ENCODE measurements around the gene BICRAL. TPM values are rescaled to one million over a fixed set of nuclear protein-coding genes. Genes with fewer than 3 reads are reported as not detected.
"Not testable (repeated sequence)": the region's sequence is repeated elsewhere in the genome, so short reads cannot be mapped to it uniquely, and the experiment has no call there.

The BICRAL gene
- total RNA-seq, 1 experiment from 2014 or later, result 1.9 TPM

GRCh38 chr6:42783876-42784642 is 2.2 kb downstream of the BICRAL start:
- no peak for DNase-seq (ENCODE audit: low read depth)
- in situ Hi-C loops (cut with HindIII; ENCODE audit: low pct_unique_long_range_greater_than_20kb, low sequenced_read_pairs), result no loop called here

GRCh38 chr6:42784717-42785498 is 3.1 kb downstream of the BICRAL start:
- in situ Hi-C loops (cut with HindIII; ENCODE audit: low pct_unique_long_range_greater_than_20kb, low sequenced_read_pairs), result no loop called here
- DNase-seq (ENCODE audit: low read depth), result no peak

GRCh38 chr6:42786525-42786985 is 4.7 kb downstream of the BICRAL start:
- in situ Hi-C loops (cut with HindIII; ENCODE audit: low pct_unique_long_range_greater_than_20kb, low sequenced_read_pairs), result no loop called here
- no peak for DNase-seq (ENCODE audit: low read depth)

DNA sequence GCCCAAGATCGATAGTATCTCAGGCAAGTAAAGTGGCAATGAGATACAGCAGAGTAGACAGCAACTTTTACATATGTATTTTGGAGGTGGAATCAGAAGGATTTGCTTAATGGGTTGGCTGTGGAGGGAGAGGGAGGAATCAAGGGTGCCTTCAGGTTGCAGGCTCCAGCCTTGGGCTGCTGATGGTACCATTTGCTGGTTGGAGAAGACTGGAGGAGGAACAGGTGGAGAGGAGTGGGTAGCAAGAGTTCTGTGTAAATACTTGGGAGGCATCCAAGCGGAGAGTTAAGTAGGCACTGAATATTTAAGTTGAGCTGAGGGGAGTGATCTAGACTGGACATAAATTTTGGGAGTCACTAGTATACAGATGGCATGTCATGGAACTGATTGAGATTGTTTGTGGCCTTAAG is 5.2 kb downstream of the BICRAL start:
- in situ Hi-C loops (cut with HindIII; ENCODE audit: low pct_unique_long_range_greater_than_20kb, low sequenced_read_pairs), result no loop called here
- no peak for DNase-seq (ENCODE audit: low read depth)

- no peak for DNase-seq (ENCODE audit: low read depth)
- in situ Hi-C loops (cut with HindIII; ENCODE audit: low pct_unique_long_range_greater_than_20kb, low sequenced_read_pairs), result no loop called here
Measured at GRCh38 chr6:42788671-42789070, 6.8 kb downstream of the BICRAL start.

DNA sequence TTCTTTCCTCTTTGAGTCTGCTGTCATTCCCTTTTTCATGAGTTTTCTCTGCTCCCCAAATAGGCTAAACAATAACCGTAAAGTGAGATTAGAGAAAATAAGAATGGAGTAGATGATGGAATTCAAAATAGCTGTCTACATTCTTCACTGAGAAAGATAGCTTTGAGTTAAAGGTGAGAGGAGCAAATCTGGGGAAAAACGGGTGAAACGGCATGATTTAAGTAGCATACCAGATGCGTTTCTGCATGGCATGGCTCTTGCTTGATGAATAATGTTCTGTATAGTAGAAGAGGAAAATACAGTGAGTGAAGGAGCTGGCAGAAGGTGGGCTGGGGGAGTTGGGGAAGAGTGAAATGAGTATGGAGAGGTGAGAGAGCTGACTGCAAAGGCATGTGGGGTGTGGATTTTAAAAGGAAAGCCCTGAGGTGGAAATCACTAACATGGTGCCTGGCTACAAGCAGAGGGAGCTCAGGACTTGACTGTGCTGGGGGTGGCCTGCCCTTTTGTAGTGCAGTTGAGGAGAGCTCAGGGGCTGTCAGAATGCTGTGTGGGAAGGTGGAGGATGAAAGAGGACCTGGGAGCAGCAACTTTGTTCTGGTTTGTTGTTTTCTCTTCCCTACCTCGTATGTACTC is 8.8 kb downstream of the BICRAL start:
- in situ Hi-C loops (cut with HindIII; ENCODE audit: low pct_unique_long_range_greater_than_20kb, low sequenced_read_pairs), result no loop called here
- no peak for DNase-seq (ENCODE audit: low read depth)

DNA sequence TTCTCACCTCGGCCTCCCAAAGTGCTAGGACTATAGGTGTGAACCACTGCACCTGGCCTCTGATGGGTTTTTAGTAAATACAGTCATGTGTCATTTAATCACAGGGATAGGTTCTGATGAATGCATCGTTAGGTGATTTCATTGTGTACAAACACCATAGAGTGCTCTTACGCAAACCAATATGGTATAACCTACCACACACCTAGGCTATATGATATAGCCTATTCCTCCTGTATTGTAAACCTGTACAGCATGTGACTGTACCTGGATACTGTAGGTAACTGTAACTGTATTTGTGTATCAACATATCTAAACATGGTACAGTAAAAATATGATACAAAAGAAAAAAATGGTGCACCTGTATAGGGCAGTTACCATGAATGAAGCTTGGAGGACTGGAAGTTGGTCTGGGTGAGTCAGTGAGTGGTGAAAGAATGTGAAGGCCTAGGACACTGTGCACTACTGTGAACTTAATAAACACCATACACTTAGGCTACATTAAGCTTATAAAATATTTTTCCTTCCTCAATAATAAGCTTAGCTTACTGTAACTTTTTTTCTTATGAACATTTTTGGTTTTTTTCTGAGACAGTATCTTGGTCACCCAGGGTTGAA is 10.0 kb downstream of the BICRAL start:
- no peak for DNase-seq (ENCODE audit: low read depth)
- in situ Hi-C loops (cut with HindIII; ENCODE audit: low pct_unique_long_range_greater_than_20kb, low sequenced_read_pairs), result no loop called here

- no peak for DNase-seq (ENCODE audit: low read depth)
- in situ Hi-C loops (cut with HindIII; ENCODE audit: low pct_unique_long_range_greater_than_20kb, low sequenced_read_pairs), result no loop called here
Measured at GRCh38 chr6:42795651-42796050, 13.8 kb downstream of the BICRAL start.

DNA sequence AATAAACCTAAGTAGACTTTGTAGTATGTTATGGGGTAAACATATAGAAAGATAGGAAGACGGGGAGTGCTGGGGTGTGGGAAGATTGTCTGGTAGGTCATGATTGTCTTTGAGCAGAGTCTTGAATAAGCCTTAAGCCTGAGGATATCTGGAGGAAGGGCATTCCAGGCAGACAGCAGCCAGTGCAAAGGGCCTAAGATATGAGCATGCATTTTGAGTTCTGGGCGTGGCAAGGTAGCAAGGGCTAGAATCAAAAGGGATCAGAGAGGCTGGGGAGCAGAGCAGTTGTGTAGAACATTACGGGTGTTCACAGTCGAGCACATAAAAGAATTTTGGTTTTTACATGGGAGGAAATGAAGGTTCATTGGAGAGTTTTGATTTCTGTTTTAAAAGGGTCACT is 14.3 kb downstream of the BICRAL start:
- in situ Hi-C loops (cut with HindIII; ENCODE audit: low pct_unique_long_range_greater_than_20kb, low sequenced_read_pairs), result no loop called here
- no peak for DNase-seq (ENCODE audit: low read depth)

DNA sequence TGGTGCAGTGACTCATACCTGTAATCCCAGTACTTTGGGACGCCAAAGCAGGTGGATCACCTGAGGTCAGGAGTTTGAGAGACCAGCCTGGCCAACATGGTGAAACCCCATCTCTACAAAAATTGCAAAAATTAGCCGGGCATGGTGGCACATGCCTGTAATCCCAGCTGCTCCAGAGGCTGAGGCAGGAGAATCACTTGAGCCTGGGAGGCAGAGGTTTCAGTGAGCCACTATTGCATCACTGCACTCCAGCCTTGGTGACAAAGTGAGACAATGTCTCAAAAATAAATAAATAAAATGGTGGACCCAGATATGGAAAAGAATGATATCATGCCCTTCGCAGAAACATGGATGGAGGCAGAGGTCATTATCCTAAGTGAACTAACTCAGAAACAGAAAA is 15.8 kb downstream of the BICRAL start:
- in situ Hi-C loops (cut with HindIII; ENCODE audit: low pct_unique_long_range_greater_than_20kb, low sequenced_read_pairs), result not testable (repeated sequence)

DNA sequence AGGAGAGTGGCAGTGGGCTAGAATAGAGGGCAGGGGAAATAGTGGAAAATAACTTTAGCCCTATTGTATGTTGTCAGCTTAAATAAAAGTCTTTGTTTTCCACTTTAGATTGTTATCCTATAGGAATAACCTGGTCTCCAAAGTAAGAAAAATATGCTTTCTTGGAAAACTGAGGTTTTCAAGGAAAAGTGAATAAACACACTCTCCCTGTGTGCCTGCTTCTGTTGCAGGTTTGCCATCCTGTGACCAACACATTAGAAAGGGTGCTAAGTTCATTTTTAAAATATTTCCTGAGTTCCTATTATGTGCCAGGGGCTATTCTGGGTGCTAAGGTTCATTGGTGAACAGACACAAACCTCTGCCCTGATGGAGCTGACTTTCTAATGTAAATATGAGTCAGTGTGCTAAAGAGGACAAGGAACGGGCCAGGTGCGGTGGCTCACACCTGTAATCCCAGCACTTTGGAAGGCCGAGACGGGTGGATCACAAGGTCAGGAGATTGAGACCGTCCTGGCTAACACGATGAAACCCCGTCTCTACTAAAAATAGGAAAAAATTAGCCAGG is 23.5 kb downstream of the BICRAL start:
- in situ Hi-C loops (cut with HindIII; ENCODE audit: low pct_unique_long_range_greater_than_20kb, low sequenced_read_pairs), result no loop called here
- no peak for DNase-seq (ENCODE audit: low read depth)

More for the DNA sequence above, 15.8 kb downstream of the BICRAL start:
- DNase-seq (ENCODE audit: low read depth), result not testable (repeated sequence)

- DNase-seq (ENCODE audit: low read depth); in situ Hi-C loops (cut with HindIII; ENCODE audit: low pct_unique_long_range_greater_than_20kb, low sequenced_read_pairs): not testable (repeated sequence)
Measured at GRCh38 chr6:42806359-42806758, 24.5 kb downstream of the BICRAL start.

DNA sequence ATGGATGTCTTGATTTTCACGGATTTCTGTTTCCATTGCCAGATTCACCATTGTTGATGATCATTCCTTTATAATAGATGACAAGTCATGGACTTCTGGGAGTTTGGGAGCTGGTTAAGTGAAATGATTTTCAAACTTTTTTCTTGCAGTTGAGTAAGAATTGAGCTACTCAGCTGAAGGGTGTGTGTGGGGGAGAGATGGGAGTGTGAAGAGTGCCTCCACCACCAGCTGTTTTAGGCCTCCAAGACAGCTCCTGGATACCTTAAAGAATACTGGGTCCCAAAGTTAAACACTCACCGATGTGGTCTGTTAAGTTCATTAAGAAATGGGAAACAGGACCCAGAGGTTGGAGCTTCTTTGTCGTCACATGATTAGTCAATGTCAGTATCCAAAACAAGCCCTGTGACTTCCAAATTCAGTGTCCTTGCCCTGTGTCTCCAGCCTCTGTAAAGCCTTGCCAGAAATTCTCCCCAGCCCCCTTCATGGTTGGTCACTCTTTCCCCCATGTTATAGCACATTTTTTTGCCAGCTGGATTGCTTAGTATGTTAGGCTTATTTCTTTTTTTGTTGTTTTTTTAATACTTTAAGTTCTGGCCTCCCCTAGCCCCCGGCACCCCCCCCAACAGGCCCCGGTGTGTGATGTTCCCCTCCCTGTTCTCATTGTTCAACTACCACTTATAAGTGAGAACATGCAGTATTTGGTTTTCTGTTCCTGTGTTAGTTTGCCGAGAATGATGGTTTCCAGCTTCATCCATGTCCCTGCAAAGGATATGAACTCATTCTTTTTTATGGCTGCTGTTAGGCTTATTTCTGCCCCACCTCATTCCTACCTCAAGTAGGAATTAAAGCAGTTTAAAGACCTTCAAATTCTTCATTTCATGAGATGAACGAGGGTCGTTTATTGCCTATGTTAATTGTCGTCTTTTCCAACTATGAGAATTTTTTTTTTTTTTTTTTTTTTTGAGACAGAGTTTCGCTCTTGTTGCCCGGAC is 26.9 kb downstream of the BICRAL start:
- in situ Hi-C loops (cut with HindIII; ENCODE audit: low pct_unique_long_range_greater_than_20kb, low sequenced_read_pairs), result no loop called here
- no peak for DNase-seq (ENCODE audit: low read depth)

GRCh38 chr6:42813074-42813645 is 31.3 kb downstream of the BICRAL start:
- DNase-seq (ENCODE audit: low read depth), result no peak
- in situ Hi-C loops (cut with HindIII; ENCODE audit: low pct_unique_long_range_greater_than_20kb, low sequenced_read_pairs), result no loop called here

GRCh38 chr6:42813906-42814444 is 32.1 kb downstream of the BICRAL start:
- no peak for DNase-seq (ENCODE audit: low read depth)
- in situ Hi-C loops (cut with HindIII; ENCODE audit: low pct_unique_long_range_greater_than_20kb, low sequenced_read_pairs), result no loop called here

DNA sequence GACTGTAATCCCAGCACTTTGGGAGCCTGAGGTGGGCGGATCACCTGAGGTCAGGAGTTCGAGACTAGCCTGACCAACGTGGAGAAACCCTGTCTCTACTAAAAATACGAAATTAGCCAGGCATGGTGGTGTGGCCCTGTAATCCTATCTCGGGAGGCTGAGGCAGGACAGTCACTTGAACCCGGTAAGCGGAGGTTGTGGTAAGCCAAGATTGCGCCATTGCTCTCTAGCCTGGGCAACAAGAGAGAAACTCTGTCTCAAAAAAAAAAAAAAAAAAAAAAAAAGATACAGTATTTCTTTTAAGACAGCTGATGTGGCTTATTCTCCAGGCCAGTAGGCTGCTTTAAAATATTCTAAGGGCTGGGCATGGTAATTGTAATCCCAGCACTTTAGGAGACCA is 33.9 kb downstream of the BICRAL start:
- in situ Hi-C loops (cut with HindIII; ENCODE audit: low pct_unique_long_range_greater_than_20kb, low sequenced_read_pairs); DNase-seq (ENCODE audit: low read depth): not testable (repeated sequence)

- no peak for DNase-seq (ENCODE audit: low read depth)
- in situ Hi-C loops (cut with HindIII; ENCODE audit: low pct_unique_long_range_greater_than_20kb, low sequenced_read_pairs), result no loop called here
Measured at GRCh38 chr6:42817907-42818306, 36.1 kb downstream of the BICRAL start.
